Muscle layer of duodenum (tissue), 2 donors: Measurements from ENCODE around the gene WNT5A.

Experiments used
- H3K27ac ChIP-seq: one replicate; pipeline ENCODE4 v1.7.0; 2013; ENCODE audit warnings: mild to moderate bottlenecking, low read length
- H3K27me3 ChIP-seq: one replicate; pipeline ENCODE4 v1.7.0; 2013; ENCODE audit warnings: low read depth, mild to moderate bottlenecking, control low read depth, low read length
- H3K36me3 ChIP-seq, 2 donors: one replicate each; pipeline ENCODE4 v1.7.0; 2013; ENCODE audit warnings: low read length in 2 of 2, control low read depth in 1 of 2, mild to moderate bottlenecking in 1 of 2; ENCODE audit not compliant: insufficient read depth in 2 of 2, control insufficient read depth in 1 of 2
- H3K4me1 ChIP-seq, 2 donors: one replicate each; pipeline ENCODE4 v1.7.0; 2013; ENCODE audit warnings: low read length in 2 of 2, mild to moderate bottlenecking in 2 of 2, control low read depth in 1 of 2, moderate library complexity in 1 of 2; ENCODE audit not compliant: insufficient read depth in 2 of 2, control insufficient read depth in 1 of 2
- H3K4me3 ChIP-seq, 2 donors: one replicate each; pipeline ENCODE4 v1.7.0; 2013; ENCODE audit warnings: low read length in 2 of 2, low read depth in 1 of 2, mild to moderate bottlenecking in 1 of 2
- H3K9me3 ChIP-seq, 2 donors: one replicate each; pipeline ENCODE4 v1.7.0; 2013; ENCODE audit warnings: low read length in 2 of 2, control low read depth in 1 of 2, mild to moderate bottlenecking in 1 of 2; ENCODE audit not compliant: control insufficient read depth in 1 of 2
- donor health status: healthy.

WNT5A gene

GRCh38 chr3:55476515-55476914, 10.6 kb downstream of the WNT5A start:
- Histone ChIP-seq H3K36me3 (peaks cover 0 to 8% of the 10 kb centered on the region in 2 donors), H3K4me3 (no peak overlapping the region), H3K4me1 (peaks cover 0 to 4% of the 10 kb centered on the region in 2 donors), H3K27me3 (peaks cover under 1% of the 10 kb centered on the region), H3K27ac (no peak overlapping the region), H3K9me3 (peaks cover 0 to 2% of the 10 kb centered on the region in 2 donors)

GRCh38 chr3:55474213-55474632, 12.9 kb downstream of the WNT5A start:
- Histone ChIP-seq H3K36me3 (peaks cover 0 to 14% of the 10 kb centered on the region in 2 donors), H3K9me3 (peaks cover 0 to under 1% of the 10 kb centered on the region in 2 donors), H3K27ac (no peak overlapping the region), H3K4me1 (no peaks in the 10 kb centered on the region), H3K4me3 (no peak overlapping the region), H3K27me3 (no peaks in the 10 kb centered on the region)

- no peak overlapping the region for H3K27ac ChIP-seq
- H3K36me3 ChIP-seq = peaks cover 0 to 14% of the 10 kb centered on the region in 2 donors
- H3K4me1 ChIP-seq = no peaks in the 10 kb centered on the region
- H3K4me3 ChIP-seq = no peak overlapping the region
- H3K9me3 ChIP-seq = no peaks in the 10 kb centered on the region
- H3K27me3 ChIP-seq = no peaks in the 10 kb centered on the region
Observed at GRCh38 chr3:55473788-55474187, 13.3 kb downstream of the WNT5A start.

- Histone ChIP-seq H3K4me3 (no peak overlapping the region), H3K4me1 (no peaks in the 10 kb centered on the region), H3K27ac (no peak overlapping the region), H3K27me3 (no peaks in the 10 kb centered on the region), H3K36me3 (peaks cover 0 to 14% of the 10 kb centered on the region in 2 donors), H3K9me3 (no peaks in the 10 kb centered on the region)
Observed at GRCh38 chr3:55471522-55472280, 15.4 kb downstream of the WNT5A start.

GRCh38 chr3:55471084-55471483, 16.0 kb downstream of the WNT5A start:
- H3K4me3 ChIP-seq = no peak overlapping the region
- H3K27ac ChIP-seq = no peak overlapping the region
- no peaks in the 10 kb centered on the region for H3K27me3 ChIP-seq
- H3K36me3 ChIP-seq = peaks cover 0 to 14% of the 10 kb centered on the region in 2 donors
- no peaks in the 10 kb centered on the region for H3K4me1 ChIP-seq
- H3K9me3 ChIP-seq = no peaks in the 10 kb centered on the region

- Histone ChIP-seq H3K36me3 (peaks cover 0 to 14% of the 10 kb centered on the region in 2 donors), H3K4me3 (no peak overlapping the region)
Observed at GRCh38 chr3:55469957-55470526, 17.1 kb downstream of the WNT5A start.

GRCh38 chr3:55468251-55468650, 18.9 kb downstream of the WNT5A start:
- no peak overlapping the region for H3K4me3 ChIP-seq
- no peaks in the 10 kb centered on the region for H3K27me3 ChIP-seq
- peaks cover 0 to 6% of the 10 kb centered on the region in 2 donors for H3K36me3 ChIP-seq
- H3K4me1 ChIP-seq = no peaks in the 10 kb centered on the region
- no peak overlapping the region for H3K27ac ChIP-seq
- H3K9me3 ChIP-seq = no peaks in the 10 kb centered on the region

More at GRCh38 chr3:55469957-55470526, 17.1 kb downstream of the WNT5A start:
- H3K27me3 ChIP-seq = no peaks in the 10 kb centered on the region
- H3K27ac ChIP-seq = no peak overlapping the region
- H3K4me1 ChIP-seq = no peaks in the 10 kb centered on the region
- H3K9me3 ChIP-seq = no peaks in the 10 kb centered on the region

- H3K27ac ChIP-seq = no peak overlapping the region
- no peaks in the 10 kb centered on the region for H3K27me3 ChIP-seq
Observed at GRCh38 chr3:55467099-55467498, 20.0 kb downstream of the WNT5A start.

GRCh38 chr3:55466526-55466925, 20.6 kb downstream of the WNT5A start:
- Histone ChIP-seq H3K27me3 (no peaks in the 10 kb centered on the region), H3K4me1 (no peaks in the 10 kb centered on the region), H3K27ac (no peak overlapping the region), H3K36me3 (peaks cover 0 to 6% of the 10 kb centered on the region in 2 donors), H3K9me3 (no peaks in the 10 kb centered on the region), H3K4me3 (no peak overlapping the region)

More at GRCh38 chr3:55467099-55467498, 20.0 kb downstream of the WNT5A start:
- H3K4me3 ChIP-seq = no peak overlapping the region
- H3K36me3 ChIP-seq = peaks cover 0 to 6% of the 10 kb centered on the region in 2 donors
- no peaks in the 10 kb centered on the region for H3K4me1 ChIP-seq
- H3K9me3 ChIP-seq = no peaks in the 10 kb centered on the region

GRCh38 chr3:55461896-55462295, 25.2 kb downstream of the WNT5A start:
- Histone ChIP-seq H3K27ac (no peak overlapping the region), H3K4me3 (no peak overlapping the region), H3K36me3 (no peaks in the 10 kb centered on the region), H3K4me1 (no peaks in the 10 kb centered on the region), H3K27me3 (no peaks in the 10 kb centered on the region), H3K9me3 (no peaks in the 10 kb centered on the region)

GRCh38 chr3:55459838-55460237, 27.3 kb downstream of the WNT5A start:
- Histone ChIP-seq H3K27ac (no peak overlapping the region), H3K4me3 (no peak overlapping the region), H3K27me3 (no peaks in the 10 kb centered on the region), H3K36me3 (no peaks in the 10 kb centered on the region), H3K4me1 (no peaks in the 10 kb centered on the region), H3K9me3 (no peaks in the 10 kb centered on the region)
